NCI-H510A treated with DMSO at 0.1 percent for 48 hours (cell line): Measurements from ENCODE around the gene PLCB4.
A peak's percentile ranks its signal among the peaks of the same experiment; 100 is the strongest.
"Not testable (repeated sequence)": the region's sequence is repeated elsewhere in the genome, so short reads cannot be mapped to it uniquely, and the experiment has no call there.

ENCODE experiments used
- DNase-seq: peaks from one replicate; lab custom pipeline; 2025; lab: John Stamatoyannopoulos, UW

Gene PLCB4

DNA sequence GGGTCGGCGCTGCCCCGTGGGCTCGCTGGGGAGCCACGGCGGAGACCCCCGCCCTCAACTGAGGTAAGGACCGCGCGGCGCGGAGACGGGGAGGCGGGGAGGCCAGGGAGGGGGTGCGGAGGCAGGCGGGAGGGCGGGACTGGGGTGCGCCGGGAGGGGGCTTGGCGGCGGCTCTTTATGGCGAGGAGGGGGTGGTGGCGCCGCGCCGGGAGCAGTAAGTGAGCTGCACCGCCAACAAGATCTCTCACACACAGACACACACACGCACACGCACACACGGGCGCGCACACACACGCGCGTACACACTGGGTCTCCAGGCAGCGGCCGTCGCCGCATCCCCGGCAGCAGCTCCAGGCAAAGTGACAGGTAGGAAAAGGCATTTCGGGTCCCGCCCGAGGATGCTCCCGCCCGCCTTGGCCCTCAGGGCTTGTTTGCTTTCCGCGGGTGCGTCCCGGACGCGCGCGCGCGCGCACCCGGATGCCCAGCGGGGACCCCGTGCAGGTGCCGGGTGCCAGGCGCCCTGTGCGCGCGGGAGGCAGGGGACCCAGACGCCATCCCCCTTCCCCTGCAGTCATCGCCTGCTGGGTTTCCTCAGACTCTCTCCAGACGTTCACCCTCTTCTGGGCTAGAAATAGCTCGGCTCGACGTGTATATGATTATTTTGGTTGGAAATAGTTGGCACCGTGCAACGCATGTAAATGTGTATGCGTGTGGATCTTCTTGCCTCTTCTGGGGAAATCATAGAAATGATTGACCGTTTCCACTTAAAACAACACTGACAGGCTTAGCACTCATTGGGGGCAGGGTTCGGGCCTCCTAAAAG is at the start of gene PLCB4:
PLCB4 (plus strand) TSS at position 247 of the 823 bp plus-strand sequence. CDS start 238,728 bp downstream, outside the sequence.
- peak; percentile 72 for DNase-seq

DNA sequence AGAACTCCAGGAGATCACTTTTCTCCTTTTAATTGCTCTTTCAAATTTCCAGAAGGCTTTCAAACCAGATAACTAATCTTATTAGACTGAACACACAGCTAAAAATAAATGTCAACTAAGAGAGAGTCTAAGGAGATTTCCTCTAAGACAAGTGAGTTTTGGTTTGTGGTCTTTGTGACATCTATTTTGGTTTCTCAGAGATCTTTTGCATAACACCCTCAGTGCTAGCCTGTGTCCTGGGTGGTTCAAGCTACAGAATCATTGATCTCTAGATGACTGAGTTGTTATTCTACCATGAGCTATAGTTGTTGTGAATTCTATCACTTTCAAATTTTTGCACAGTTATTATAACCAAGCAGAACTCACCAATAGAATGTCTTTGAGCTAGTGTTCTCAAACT is 49.1 kb upstream of the PLCB4 start:
- DNase-seq = no peak

DNA sequence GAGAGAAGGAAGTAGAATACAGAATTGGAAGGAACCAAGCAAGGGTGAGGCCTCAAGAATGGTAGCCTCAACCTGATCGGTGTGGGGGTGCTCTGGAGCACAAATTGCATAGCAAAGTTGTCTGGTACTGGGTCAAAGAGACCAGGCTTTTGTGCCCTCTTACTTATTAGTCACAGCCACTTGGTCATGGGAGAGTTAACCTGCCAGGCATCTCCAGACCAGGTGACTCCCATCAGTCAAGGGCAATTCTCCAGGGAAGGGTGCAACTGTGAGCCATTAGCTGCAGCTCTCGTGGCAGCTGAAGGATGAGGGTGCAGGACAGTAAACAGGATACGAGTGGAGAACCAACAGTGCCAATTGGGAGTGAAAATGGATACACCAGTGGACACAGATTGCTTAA is 47.7 kb upstream of the PLCB4 start:
- DNase-seq = peak; percentile 88

DNA sequence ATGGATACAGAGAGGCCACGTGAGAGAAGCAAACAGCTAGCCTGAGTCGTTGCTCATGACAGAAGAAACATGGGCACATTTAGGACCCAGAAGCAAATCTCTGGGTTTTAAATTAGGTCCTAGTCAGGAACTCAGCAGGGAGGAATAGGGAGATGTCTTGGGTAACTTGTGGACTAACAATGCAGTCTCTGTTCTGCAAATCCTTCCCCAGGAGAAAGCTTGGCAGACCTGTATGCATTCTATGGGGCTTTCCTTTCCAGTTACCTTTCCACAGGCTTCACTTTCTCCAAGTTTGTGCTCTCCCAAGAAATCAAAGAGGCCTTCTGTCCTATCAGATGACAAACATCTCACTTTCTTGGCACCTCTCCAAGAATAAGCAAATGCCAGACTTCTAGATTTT is 47.2 kb upstream of the PLCB4 start:
- DNase-seq = peak; percentile 59

DNA sequence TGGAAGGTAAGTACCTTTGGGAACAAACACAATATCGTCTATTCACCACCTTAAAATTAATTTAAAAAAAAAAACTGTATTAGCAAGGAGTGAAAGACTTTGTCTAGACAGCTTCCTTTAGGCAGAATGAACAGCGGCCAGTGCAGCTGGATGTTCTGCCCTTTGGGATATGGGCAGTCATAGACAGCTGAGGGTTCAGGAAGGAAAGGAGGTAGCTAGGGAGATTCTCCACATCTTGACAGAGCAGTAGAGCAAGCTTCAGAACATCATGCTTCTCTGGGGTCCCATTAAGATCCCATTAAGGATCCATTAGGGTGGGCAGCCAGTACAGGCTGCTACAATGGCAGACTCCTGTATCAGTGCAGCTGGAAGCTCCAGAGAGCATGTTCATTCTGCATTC is 46.5 kb upstream of the PLCB4 start:
- DNase-seq = no peak

DNA sequence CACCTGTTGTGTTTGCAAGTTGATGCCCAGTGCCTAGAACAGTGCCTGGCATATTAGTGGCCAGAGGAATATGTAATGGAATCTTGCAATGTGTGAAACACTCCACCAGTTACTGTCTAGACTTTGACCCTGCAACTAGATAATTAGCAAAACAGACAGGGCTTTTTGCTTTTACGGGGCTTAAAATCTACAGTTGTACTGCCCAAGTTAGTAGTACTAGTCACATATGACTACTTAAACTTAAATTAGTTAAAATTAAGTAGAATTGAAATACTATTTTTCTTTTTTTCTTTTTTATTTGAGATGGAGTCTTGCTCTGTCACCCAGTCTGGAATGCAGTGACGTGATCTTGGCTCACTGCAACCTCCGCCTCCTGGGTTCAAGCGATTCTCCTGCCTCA is 44.3 kb upstream of the PLCB4 start:
- no peak for DNase-seq

DNA sequence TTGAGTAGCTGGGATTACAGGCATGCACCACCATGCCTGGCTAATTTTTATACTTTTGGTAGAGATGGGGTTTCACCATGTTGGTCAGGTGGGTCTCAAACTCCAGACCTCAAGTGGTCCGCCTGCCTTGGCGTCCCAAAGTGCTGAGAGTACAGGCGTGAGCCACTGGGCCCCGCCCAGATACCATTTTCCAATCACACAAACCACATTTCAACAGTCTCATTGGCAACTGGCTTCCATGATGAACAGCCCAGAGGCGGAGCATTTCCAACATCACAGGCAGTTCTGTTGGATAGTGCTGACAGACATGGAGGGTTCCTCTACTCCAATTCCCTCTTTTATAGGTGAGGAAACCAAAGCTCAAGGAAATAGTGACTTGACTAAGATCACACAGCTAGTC is 43.9 kb upstream of the PLCB4 start:
- DNase-seq = no peak

DNA sequence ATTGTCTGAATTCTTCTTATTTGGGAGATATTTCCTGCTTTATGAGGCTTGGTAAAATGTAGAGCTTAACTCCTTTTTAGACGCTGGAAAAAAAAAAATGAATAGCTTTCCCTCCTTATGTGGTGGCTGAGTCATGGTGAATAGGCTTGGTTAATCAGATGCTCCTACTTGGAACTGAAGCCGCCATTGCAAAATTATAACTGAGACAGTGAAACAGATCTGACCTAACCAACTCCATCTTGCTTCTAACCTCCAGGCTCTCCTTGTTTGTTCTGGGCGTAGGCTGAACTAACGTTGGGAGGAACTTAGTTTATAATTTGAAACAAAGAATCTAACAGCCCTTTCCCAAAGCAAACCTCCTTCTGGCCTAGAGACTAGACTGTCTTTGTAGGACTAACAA is 43.2 kb upstream of the PLCB4 start:
- DNase-seq = no peak

DNA sequence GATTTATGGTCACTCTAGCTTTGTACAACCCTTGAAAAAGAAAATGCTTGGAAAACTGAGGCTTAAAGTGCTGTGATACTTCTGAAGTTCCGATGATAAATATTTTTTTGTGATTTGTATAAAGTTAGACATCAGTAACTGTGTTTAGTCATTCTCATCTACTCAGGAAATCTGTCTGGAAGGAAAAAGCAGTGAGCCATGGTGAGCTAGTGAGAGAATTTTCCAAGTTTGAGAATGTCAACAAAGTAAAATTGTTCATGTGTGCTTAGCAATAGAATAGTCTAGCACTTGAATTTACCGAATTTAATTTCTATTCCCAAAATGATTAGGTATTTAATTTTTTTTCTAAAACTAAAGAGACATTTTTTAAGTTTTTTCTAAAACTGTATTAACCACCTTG is 41.3 kb upstream of the PLCB4 start:
- DNase-seq = no peak

DNA sequence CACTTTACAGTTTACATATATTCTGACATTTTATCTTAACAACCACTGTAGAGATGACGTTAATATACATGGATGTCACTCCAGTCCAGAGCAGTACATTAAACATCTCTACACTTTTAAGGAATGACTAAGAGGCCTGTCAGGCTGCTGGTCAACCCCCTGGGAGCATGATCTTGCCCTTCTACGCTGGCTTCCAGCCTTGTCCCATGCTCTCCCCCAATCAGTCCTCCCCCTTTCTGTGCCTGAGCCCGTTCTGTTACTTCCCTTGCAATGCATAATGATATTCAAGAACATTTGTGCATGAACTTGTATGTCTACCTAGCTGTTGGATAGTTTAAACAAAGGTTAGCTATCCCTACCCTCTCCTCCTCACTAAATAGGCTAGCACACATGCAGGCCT is 40.5 kb upstream of the PLCB4 start:
- DNase-seq = no peak

DNA sequence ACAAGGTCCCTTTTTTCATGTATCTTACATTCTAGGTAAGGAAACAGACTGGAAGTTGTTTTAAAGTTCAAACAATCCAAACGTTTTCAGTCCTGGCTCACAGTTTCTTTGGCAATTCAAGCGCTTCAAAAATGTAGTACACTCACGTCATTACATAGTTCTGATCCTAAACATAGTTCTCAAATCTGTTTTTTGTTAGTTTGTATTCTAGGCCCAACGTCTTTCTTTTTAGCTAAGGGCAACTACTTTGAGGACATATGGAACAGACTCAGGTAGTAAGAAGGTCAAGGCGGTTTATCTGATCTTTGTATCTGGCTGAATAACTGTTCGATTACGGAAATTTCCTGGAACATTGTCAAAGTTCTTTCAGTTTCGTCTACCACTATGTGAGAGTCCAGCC is 36.9 kb upstream of the PLCB4 start:
- DNase-seq = no peak

DNA sequence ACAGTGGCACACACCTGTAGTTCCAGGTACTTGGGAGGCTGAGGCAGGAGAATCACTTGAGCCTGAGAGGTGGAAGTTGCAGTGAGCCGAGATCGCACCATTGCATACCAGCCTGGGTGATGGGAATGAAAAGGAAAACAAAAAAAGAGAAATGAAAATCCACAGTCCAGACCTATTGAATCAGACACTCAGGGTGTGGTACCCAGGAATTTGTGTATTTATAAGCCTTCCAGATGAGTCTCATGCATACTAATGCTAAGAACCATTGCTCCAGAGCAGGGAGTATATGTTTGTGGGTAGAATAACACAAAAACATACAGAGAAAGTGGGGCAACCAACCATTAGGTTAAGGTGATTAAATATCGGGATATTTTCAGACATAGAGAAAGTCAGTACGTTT is 36.1 kb upstream of the PLCB4 start:
- no peak for DNase-seq

DNA sequence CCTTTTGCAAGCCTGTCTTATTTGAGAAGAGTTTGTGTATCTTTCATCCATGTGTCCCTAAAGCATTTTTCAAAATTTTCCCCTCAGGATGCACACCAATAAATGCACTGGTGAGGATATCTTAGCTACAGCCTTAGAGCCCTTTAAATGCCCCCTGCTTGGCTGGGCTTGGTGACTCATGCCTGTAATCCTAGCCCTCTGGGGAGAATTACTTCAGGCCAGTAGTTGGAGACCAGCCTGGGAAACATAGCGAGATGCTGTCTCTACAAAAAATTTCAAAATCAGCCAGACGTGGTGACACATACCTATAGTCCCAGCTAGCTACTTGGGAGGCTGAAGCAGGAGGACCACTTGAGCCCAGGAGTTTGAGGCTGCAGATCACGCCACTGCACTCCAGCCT is 33.8 kb upstream of the PLCB4 start:
- no peak for DNase-seq

DNA sequence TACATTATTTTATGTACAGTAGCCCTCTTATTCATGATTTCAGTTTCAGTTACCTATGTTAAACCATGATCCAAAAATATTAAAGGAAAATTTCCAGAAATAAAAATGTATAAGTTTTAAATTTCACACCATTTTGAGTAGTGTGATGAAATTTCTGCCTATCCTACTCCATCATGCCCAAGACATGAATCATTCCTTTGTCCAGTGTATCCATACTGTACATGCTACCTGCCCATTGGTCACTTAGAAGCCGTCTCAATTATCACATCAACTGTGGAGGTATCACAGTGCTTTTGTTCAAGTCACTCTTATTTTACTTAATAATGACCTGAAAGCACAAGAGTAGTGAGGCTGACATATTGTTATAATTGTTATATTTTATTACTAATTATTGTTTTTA is 32.3 kb upstream of the PLCB4 start:
- DNase-seq = no peak

DNA sequence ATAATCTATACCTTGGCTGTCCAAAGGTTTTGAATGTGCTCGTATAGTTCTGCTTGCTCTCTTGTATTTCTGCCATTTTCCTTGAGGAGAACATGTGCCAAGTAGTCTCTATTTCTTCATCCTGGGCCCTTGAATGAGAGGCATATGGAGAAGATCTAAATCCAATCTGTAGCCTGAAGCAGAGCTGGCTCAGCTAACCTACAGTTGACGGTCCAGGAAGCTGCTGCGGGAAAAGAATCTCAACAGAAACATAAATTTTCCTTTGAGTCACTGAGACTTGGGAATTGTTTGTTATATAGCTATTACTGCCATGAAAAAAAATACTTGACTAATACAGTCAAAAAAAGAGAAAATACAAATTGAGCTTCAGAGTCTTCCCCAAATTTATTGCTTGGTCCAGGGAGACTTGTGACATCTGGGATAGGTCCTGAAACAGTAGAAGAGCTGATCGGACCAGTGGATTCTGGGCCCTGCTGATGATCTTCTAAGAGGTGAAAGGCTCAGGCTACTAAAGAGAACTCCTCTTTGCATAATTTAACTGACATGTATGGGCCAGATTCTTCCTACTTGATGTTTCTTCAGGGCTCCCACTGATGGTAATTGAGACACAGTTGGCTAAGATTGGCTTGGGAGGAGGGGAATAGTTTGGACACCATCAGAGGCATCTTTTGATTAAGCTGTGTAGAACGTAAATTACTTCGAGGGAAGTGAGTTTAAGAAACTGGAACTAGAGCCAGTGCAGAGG is 29.9 kb upstream of the PLCB4 start:
- DNase-seq = no peak

DNA sequence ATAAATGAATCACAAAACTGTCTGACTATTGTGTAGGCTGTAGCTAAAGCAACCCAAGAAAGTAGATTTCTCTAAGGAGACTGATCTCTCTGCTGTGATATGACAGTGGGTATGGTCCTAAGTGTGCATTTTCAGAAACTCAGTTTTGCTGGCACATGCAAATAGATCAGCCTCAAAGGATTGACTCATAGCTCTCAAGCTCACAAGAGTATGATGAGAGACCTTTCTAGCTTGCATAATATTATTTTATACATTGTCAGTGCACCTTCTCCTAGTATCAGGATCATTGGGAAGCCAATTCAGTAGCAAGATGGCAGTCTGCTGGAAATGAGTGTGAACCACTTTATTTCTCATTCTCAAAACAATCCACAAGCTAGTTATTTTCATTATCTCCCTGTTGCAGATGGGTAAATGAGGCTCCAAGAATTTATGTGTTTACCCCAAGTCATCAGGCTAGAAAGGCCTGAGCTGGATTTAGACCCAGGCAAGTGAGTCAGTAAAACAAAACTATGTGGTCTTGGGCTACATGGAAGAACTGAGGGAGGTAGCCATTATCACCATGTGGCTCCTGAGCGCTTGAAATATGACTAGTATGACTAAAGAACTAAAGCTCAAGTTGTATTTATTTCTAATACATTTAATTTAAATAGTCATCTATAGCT is 27.9 kb upstream of the PLCB4 start:
- DNase-seq = no peak

DNA sequence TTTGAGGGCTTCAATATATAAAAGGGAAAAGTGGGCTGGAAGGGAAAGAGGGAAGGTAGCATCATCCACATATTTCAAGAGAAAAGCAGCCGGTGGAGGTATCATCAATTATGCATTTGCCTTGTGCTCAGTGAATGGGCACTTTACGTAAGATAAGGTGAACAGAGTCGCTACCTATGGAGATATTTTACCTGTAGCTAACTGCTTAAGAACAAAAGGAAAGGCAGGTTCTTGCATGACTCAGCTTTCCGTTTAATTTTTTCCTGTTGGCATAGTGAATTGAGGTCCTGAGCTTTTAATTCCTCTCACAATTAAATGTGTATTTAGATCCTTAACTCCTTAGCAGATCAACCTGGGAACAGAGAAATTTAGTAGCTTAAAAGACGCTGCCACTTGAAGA is 25.5 kb upstream of the PLCB4 start:
- no peak for DNase-seq

DNA sequence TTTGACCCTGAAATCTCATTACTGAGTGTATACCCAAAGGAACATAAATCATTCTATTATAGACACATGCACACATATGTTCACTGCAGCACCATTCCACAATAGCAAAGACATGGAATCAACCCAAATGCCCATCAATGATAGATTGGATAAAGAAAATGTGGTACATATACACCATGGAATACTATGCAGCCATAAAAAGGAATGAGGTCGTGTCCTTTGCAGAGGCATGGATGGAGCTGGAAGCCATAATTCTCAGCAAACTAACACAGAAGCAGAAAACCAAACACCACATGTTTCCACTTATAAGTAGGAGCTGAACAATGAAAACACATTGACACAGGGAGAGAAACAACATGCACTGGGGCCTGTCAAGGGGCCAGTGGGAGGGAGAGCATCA is 21.0 kb upstream of the PLCB4 start:
- DNase-seq = not testable (repeated sequence)

DNA sequence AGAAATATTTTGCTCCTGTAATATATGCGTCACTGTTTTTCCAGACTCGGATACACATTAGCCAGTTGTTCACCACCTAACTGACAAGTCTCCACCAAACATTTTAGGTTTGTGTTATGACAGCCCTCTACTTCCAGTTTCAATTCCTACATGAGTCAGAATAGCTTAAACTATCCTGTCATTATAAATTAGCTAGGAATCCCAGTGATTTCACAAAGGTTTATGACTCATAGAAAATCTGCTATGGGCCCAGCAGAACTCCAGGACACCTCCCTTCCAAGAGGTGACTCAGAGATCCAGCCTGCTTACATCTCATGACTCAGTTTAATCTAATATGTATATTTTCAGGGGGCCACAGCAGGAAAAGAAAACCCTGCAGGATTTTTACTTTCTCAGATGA is 17.4 kb upstream of the PLCB4 start:
- no peak for DNase-seq

DNA sequence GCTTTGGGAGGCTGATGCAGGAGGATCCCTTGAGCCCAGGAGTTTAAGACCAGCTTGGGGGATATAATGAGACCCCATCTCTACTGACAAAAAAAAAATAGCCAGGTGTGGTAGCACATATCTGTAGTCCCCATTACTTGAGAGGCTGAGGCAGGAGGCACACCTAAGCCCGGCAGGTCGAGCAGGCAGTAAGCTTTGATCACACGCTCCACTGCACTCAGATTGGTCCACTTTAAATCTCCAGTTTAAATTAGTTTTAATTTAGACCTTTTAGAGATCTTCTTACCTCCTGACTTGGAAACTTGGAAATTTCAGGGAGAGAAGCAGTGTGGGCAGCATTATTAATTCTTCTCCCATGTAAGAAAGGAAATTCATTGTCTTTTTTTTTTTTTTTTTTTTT is 16.8 kb upstream of the PLCB4 start:
- DNase-seq = no peak

DNA sequence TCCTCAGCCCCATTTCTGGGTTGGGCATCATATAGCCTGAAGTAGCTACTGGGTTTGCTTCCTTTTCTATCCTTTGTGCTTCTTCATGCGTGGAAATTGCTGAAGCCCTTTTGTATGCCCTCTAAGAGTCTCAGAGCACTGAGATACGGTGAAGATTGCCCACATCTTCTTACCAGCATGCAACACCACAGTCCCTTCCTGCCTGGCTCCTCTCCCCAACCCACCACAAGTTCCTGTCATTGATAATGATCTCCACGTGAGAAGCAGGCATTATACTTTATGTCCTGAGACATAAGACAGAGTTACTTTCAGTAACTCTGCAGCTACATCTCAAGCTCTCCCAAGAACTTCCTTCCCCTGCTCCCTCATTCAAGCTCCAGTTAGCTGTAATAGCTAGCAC is 15.8 kb upstream of the PLCB4 start:
- no peak for DNase-seq

DNA sequence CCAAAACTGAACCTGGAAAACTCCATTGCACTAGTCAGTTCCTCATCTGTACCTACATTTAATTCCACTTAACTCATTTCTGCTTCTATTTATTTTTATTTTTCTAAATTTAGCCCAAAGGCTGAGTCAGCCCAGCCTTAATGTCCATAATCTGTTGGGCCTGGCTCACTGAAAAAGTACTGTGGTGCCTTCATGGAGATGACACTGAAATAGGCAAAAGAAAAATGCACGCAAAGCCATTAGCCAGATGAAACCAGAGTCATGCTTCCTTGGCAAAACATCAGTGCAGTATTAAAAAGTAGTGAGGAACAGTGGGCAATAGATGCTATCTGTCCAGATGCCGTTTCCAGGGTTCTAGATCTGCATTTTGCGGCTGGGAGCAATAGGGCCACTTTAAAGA is 14.7 kb upstream of the PLCB4 start:
- DNase-seq = no peak

DNA sequence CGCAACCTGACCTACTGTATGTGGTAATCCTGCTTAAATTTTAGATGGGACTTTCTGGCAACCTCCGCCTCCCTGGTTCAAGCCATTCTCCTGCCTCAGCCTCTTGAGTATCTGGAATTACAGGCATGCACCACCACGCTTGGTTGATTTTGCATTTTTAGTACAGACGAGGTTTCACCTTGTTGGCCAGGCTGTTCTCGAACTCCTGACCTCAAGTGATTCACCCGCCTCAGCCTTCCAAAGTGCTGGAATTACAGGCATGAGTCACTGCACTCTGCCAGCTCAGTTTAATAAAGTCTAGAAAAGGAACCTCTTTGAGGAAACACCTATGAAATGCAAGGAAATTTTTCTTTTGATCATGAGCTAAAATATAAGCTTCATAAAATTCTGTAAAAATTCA is 9.0 kb upstream of the PLCB4 start:
- no peak for DNase-seq
